ENCODE measurements around the gene PHPT1. TPM values are rescaled to one million over a fixed set of nuclear protein-coding genes. Genes with fewer than 3 reads are reported as not detected.

The PHPT1 gene
- total and polyA plus RNA-seq, 7 donors: 39.0 to 144 (median 73.1) TPM

- H3K27me3 ChIP-seq: no peaks in the 10 kb centered on the region
- no peaks in the 10 kb centered on the region for H3K4me1 ChIP-seq
- DNase-seq: no peak
- WGBS, 2 donors: 95% methylated on average over 6 of the region's 6 CpGs
- H3K27ac ChIP-seq: no peak overlapping the region
- intact Hi-C loops (cut with DNase I): no loop called here
- no peak for TF ChIP-seq POLR2AphosphoS5 (IDR thresholded peaks at IDR 0.05)
- no peak for TF ChIP-seq CTCF (IDR thresholded peaks at IDR 0.05)
- no peak for TF ChIP-seq EP300 (IDR thresholded peaks at IDR 0.05)
- no peak for TF ChIP-seq POLR2A (IDR thresholded peaks at IDR 0.05)
- no peaks in the 10 kb centered on the region for H3K36me3 ChIP-seq
- H3K4me3 ChIP-seq: no peak overlapping the region
- no peaks in the 10 kb centered on the region for H3K9me3 ChIP-seq
These were observed 25.9 kb downstream of the PHPT1 start for GRCh38 chr9:136875155-136875554.

GRCh38 chr9:136876476-136876875 lies 27.3 kb downstream of the PHPT1 start:
- intact Hi-C loops (cut with DNase I): no loop called here
- no peaks in the 10 kb centered on the region for H3K36me3 ChIP-seq
- DNase-seq: no peak
- no peaks in the 10 kb centered on the region for H3K9me3 ChIP-seq
- no peak overlapping the region for H3K27ac ChIP-seq
- 91% methylated on average over 5 of the region's 5 CpGs for WGBS, 2 donors
- H3K4me1 ChIP-seq: peaks cover 0 to 3% (median 1%) of the 10 kb centered on the region in 4 donors
- H3K27me3 ChIP-seq: no peaks in the 10 kb centered on the region
- TF ChIP-seq POLR2A (IDR thresholded peaks at IDR 0.05): no peak
- TF ChIP-seq POLR2AphosphoS5 (IDR thresholded peaks at IDR 0.05): no peak
- no peak for TF ChIP-seq CTCF (IDR thresholded peaks at IDR 0.05)
- no peak for TF ChIP-seq EP300 (IDR thresholded peaks at IDR 0.05)
- H3K4me3 ChIP-seq: no peak overlapping the region

GRCh38 chr9:136880651-136881050 lies 31.4 kb downstream of the PHPT1 start:
- Histone ChIP-seq H3K27ac (no peak overlapping the region), H3K9me3 (no peaks in the 10 kb centered on the region), H3K4me1 (peaks cover 0 to 21% (median 18%) of the 10 kb centered on the region in 4 donors), H3K36me3 (no peaks in the 10 kb centered on the region), H3K4me3 (no peak overlapping the region), H3K27me3 (no peaks in the 10 kb centered on the region)
- intact Hi-C loops (cut with DNase I): no loop called here
- TF ChIP-seq POLR2AphosphoS5 (IDR thresholded peaks at IDR 0.05): no peak
- no peak for TF ChIP-seq CTCF (IDR thresholded peaks at IDR 0.05)
- no peak for TF ChIP-seq POLR2A (IDR thresholded peaks at IDR 0.05)
- TF ChIP-seq EP300 (IDR thresholded peaks at IDR 0.05): no peak
- 80 to 85% methylated on average over 11 of the region's 11 CpGs for WGBS, 2 donors
- no peak for DNase-seq

GRCh38 chr9:136881691-136882108 lies 32.5 kb downstream of the PHPT1 start:
- no peaks in the 10 kb centered on the region for H3K9me3 ChIP-seq
- TF ChIP-seq EP300 (IDR thresholded peaks at IDR 0.05): no peak
- no peak for TF ChIP-seq POLR2A (IDR thresholded peaks at IDR 0.05)
- no peak for TF ChIP-seq CTCF (IDR thresholded peaks at IDR 0.05)
- peaks cover 0 to 25% (median 21%) of the 10 kb centered on the region in 4 donors for H3K4me1 ChIP-seq
- WGBS, 2 donors: 8 to 9% methylated on average over 9 of the region's 9 CpGs
- no peak overlapping the region for H3K4me3 ChIP-seq
- peak overlapping the region; percentile 18 to 52 (median 30) for H3K27ac ChIP-seq
- intact Hi-C loops (cut with DNase I): no loop called here
- H3K36me3 ChIP-seq: no peaks in the 10 kb centered on the region
- no peak for DNase-seq
- no peaks in the 10 kb centered on the region for H3K27me3 ChIP-seq

Data from sigmoid colon (tissue), 7 donors.